Stimulated activated naive CD4-positive, alpha-beta T cell treated with Interleukin-2 at 50 U/mL for 16 hours (primary cell): ENCODE results near the gene DDIT3.

Experiments
- DNase-seq: peaks from one replicate; lab custom pipeline; 2025; lab: John Stamatoyannopoulos, UW

Gene DDIT3

DNA sequence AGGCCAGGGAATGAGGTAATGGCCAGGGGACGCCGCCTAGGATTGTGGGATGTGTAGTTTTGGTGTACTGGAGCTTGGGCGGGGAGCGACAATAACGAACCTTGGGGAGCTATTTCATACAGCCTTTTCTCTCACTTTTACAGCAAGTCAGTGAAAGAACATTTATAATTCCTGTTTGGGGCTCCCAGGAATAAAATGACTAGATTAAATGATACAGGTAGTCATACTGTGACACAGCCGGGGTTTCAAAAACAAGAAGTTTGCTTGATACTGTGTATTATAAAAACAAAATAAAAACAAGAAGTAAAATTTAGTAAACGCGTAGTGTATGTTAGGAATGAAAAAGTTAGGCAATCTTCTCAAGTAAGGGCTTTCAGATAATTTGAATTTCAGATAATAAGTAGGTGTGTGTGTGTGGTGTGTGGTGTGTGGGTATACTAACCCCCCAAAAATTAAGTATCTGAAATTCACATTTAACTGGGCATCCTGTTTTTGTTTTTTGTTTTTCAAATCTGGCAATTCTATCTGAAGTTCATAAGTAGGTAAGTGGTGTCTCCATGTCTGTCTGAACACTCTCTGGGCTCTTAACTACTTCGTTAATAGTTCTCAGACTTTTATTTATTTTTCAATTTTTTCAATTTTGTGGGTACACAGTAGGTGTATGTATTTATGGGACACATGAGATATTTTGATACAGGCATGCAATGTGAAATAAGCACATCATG lies 27.1 kb upstream of the DDIT3 start:
- no peak for DNase-seq

DNA sequence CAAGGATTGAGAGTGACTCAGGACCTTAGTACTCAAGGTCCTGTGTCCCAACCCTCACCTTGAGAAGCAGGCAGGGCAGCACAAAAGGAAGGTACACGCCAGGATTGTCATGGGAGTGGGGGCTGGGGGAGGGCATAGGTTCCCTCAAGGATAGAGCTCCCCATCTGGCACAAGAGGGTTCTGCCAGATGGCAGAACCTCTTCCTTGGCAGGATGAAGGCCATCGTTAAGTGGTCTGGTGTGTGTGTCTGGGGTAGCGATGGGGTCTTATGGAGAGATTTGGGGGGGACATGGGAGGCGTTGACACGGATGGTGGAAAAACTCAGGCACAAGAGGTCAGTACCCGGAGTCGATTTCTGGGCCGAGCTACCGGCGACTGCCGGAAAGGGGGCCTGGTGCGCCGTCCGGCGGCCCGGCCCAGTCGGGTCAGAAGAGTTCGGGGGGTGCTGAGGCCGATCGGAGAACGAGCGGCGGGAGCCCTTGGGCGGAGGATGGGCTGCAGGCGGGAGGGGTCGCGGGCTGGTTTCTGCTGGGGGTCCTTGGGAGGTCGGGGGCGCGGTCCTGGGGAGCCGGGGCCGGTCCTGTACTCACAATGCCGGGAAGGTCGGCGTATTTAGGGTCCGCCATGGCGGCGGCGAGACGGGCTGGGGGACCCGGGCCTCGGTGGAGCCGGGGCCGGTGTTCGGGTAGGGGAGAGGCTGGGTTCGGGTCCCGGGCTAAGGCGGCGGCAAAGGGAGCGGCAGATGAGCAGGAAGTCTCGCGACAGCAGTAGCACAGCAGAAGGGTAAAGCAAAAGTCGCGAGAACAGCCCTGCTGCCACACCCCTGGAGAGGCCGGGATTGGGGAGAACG lies 26.3 kb upstream of the DDIT3 start, which contains the start of gene DCTN2:
Gene DCTN2, minus strand, starts transcription at position 755 of the 850 bp plus-strand sequence. Its CDS starts 129 bp downstream, at position 626.
- DNase-seq: peak; percentile 94

DNA sequence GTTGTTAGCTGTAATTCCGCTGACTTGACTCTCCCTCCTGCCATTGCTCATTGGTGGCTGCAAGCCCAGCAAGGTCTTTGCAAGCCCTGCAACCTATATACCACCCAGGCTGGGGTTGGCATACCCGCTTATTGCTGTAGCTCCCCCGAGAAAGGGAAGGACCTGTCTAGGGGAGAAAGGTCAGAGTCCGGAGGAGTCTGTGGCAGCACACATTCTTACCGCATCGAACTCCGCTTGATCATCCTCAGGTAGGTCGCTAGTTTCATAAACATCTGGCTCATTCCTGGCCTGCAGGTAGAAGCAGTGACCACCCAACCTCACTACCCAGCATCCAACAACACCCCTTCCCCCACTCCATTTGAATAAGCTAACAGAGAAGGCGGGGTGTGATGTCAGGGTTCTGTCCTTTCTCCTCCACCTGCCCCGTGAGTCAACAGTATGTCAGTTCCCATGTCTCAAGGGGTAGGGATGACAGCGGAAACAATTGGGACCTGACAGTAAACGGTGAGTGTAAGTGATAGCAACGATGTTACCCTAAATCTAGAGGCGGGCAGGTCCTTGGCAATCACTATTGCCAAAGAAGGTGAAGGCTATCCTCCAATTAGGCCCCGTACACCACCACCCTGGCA lies 25.6 kb upstream of the DDIT3 start:
- no peak for DNase-seq

DNA sequence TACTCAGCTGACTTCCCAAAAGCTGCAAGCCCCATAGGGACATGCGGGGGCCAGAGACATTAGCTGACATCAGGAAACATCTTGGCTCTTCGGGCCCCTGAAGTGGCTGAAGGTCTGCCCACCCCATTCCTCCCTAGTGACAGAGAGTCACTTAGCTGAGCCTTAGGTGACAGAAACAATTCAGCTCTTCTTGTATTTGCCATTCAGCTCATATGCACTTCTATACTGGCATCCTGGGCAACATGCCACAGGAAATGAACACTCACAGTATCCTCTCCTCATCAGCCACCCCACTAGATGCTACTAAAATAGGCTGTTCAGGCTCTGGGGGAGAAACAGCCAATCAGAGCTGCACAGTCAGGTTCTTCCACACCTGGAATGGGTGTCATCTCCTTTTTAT lies 23.3 kb upstream of the DDIT3 start:
- DNase-seq: no peak

DNA sequence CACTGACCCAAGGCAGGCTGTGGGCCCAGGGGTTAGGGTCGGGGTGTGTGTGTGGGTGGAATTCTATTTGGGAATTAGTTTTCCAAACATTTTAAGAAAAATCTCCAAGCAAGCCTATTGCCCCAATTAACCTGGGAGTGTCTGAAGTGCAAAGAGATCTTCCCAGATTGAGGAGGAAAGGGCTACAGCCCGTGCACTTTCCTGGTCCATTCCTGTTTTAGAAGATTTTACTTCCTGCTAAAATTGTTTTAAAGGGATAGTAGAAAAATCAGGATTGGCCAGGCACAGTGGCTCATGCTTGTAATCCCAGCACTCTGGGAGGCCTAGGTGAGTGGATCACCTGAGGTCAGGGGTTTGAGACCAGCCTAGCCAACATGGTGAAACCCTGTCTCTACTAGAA lies 21.4 kb upstream of the DDIT3 start:
- DNase-seq: no peak

DNA sequence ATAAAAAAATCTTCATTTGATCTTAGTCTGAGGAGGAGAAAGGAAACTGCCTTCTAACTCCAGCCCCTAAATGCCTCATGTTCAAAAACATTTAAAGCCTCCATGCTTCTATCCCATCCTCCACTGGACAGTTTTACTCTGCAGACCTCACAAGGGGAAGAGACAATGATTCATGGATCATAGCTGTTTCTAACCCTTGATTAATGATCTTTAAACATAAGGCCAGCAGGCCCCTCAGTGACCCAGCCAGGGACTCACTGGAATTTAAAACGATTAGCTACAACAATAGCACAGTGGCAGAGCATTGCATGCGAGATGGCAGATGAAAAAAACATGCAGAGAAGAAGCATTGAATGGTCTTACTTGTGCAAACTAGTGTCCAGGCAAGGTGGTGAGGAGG lies 20.7 kb upstream of the DDIT3 start:
- DNase-seq: no peak

DNA sequence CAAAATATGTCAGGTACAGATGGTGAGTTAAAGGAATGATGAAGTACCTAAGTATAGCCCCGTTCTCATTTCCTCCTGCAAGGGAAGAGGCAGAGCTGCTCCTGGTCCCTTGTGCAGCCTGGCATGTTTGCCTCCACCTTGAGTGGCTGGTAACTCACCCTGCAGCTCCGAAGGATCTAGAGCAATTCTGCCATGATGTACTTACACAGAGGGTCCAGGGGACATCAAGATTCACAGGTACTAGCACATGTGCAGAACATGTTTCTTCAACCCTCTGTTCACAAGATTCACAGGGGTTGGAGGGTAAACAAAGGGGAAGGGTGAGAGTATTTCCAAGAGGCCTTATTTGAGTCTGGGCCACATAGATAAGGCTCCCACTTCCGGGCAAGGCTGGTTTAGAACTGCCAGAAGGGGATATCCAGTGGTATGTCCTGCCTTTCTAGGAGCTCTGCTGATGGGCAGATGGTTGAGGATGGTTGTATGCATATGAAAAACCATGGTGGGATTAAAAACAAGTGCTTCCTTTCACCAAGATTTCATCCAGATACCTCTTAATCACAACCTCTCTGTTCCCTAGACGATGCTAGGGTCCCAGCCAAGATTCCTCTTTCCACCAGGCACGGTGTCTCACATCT lies 18.9 kb upstream of the DDIT3 start:
- no peak for DNase-seq

DNA sequence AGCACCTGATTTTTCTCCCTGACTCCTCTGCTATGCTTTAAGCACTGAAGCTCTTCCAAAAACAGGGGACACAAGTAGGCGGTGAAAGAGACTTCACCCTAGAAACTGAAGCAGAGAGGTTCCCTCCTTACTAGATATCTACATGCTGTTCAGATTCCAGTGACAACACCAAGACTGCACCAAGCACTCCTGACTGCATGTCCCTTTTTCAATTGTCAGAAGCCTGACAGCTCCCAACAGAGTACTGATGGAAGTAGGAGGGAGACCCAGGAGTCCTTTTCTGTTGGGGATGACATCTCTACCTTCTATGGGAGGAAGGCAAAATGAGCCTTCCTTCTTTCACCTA lies 16.3 kb upstream of the DDIT3 start:
- DNase-seq: no peak

DNA sequence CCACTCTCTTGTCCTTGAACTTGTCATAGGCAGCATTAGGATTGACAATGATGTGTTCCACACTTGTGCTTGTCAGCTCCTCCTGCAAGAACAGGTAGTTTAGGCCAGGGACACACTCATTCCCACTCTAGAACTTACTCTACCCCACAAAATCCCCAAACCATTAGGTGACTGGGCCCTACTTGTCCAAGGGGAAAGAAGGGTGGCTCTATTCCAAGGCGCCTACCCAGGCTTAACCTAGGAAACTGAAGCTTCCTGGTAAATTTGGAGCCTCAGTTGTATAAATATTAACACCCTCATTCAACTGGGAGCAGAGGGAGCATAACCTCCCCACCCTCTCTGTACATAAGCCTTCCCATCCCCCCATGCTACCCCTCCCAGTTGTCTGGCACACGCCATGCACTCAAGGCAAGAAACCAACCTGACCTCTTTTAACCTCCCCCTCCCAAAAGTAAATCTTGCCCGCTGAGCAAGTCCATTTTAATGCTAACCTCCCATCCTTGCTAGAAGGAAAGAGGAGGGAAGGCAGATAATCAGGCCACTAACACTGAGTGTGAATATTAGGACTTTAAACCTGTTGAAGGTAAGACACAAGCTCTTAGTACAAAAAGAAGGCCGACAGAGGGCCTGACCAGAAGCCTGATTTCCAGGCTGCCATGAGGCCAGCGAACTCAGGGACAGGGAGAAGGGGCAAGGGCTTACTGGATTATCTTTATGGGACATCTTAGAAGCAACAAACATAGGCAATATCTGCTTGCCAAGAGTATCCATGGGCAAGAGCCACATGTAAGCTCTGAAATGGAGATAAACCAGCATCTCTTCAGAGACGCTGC lies 15.7 kb upstream of the DDIT3 start:
- DNase-seq: no peak

DNA sequence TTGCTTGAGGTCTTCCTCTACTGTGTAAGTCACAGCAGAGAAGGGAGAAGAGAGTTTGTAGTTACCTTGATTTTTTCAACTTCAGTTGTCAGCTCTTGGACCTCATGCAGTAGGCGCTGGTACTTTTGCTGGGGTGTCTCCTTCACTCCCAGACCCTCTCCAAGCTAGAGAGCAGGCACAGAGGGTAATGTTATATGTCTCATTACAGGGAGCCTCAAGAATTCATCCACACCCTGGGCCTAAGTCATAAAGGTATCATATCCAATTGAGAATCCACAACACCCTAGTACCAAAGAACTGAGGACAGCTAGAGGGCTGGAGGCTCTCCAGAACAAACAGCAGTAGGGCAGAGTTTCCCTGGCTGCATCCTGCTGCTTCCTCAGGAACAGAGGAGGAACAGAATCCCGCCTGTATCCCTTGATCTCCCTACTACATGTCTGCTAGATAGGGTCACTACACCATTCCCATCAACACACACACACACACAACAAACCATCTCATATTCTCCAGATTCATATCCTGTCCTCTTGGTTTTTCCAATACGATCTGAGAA lies 14.8 kb upstream of the DDIT3 start:
- DNase-seq: no peak

DNA sequence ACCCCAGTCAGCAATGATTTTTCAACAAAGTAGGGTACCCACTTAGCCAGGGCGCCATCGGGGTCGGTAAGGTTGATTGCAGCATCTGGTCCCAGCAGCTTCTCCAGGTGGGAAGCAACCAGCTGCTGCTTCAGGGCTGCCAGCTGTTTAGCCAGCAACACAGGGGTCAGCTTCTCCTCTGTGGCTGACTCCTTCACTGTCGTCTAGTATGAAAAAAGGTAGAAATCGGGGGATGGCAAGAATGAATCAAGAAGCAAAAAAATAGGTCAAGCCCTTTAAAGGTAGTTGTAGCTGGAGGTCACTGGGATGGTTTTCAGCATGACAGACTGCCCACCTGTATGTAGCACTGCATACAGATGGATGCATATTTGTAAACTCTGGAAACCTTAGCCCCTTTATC lies 13.9 kb upstream of the DDIT3 start:
- no peak for DNase-seq

DNA sequence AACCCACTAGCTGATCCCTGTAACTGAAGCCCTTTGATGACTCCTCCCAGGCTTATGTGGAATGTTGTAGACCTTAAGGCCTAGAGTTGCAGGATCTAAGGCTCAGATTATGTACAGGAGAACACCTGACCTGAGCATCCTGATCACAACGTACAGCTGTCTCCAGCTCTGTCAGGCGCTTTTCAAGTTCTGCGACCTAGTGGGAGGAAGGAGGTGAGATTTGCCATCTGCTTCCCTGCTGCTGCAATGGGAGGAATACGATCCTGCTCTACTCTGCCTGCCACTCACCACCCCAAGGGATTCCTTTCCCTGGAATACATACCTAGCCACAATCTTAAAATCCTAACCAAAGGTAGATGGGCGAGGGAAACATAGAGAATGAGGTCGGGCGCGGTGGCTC lies 12.8 kb upstream of the DDIT3 start:
- no peak for DNase-seq

DNA sequence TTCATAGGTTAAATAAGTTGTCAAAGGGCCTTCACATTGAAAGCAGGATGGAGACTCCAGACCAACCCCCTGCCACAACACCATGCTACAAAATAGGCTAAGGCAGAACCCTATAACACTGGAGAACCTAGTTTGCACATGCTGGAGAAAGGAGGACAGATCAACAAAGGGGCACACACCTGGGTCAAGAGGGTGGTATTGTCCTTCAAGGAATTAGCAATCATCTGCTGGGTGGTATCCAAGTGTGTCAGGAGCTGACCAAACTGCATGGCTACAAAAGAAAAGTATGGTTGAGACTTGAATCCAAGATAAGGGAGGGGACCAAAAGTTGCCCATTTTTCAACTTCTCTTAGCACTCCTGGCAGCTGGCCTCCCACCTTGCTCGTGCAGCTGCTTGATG lies 11.5 kb upstream of the DDIT3 start:
- DNase-seq: no peak

DNA sequence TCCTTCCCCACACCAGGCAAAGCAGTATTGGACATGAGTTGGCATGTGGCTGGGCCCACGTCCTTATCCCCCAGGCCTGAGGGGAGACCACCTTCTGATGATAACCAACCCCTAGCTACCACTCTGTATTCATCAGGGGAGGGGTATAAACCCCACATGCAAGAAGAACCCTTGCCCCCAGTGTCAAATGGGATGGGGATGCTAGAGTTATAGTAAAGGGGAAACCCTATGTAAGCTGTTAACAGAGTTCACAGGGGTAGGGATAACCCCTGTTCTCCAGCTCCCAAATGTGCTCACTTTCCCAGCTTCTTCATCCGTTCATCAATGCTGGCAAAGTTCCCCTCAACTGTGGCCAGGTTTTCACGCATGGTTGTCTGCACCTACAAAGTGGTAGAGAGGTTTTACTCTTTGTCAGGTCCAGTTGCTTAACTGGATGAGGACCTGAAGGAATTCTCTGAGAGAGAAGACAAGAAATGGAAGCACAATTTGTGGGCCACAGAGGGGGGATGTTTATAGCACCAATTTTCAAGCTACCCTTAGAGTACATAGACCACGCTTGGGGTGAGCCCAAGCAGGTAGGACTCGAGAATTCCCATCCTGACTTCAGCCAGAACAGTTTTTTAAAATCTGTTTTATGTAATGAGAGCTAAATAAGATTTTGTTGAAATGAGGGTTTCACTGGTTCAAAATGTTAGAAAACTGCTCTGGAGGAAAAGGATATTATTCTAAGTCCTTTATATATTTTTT lies 10.3 kb upstream of the DDIT3 start:
- no peak for DNase-seq

DNA sequence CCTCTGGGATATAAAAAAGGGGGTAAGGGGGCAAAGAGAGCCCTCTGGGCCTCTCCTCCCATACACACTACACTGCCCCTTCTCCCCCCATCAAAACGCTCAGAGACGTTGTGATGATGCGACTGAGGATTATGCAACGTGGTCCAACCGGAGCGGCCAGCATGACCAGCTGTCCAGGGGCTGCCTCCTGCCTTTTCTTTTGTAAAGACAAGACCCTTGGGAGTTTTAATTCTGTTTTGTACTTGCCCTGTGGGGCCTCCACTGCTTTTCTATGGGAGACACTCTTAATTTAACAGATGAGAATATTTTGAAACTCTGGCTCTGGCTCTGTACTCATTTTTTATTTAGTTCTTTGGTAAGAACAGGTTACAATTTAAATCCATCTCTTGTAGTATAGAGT lies 9.5 kb upstream of the DDIT3 start:
- DNase-seq: no peak

DNA sequence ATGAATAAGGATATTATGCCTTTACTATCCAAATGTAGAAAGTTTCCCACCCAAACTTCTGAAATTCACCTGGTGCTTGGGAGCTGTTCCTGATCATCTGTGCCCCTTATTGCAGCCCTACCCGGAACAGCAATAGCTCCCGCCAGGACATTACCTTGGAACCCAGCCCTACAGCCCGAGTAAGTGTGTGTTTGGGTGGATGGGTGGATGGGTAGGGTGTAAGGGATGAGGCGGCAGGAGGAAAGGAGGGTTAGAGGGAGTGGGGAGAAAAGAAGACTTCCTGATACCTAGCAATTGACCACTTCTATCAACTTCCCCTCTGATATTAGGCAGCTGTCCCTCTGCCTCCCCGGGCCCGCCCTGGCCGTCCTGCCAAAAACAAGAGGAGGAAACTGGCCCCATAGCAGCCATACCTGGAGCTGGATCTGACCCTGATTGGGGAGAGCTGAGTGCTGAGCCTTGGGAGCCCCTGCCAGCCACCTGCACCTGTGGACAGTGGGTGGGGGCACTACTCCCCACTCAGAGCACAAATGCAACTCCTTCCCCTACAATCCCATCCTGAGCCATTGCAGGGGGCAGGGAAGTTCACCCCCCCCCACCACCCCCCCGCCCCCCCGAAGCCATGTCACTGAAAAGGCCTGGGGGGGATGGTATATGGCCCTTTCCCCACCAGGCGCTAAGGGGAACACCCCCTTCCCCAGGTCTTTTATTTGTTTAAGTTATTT lies 8.7 kb upstream of the DDIT3 start:
- DNase-seq: no peak

DNA sequence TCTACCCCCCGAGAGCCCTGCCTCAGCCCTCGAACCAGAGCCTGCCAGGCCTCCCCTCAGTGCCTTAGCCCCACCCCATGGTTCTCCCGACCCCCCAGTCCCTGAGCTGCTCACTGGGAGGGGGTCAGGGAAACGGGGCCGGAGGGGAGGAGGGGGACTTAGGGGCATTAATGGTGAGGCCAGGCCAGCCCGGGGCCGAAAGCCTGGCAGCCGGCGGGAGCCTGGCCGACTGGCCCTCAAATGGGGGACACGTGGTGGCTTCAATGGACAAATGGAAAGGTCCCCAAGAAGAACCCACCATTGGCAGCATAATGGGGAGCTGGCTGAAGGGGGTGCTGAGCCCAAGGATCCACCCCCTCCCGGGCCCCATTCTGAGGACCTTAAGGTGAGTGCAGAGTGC lies 7.9 kb upstream of the DDIT3 start:
- DNase-seq: no peak

DNA sequence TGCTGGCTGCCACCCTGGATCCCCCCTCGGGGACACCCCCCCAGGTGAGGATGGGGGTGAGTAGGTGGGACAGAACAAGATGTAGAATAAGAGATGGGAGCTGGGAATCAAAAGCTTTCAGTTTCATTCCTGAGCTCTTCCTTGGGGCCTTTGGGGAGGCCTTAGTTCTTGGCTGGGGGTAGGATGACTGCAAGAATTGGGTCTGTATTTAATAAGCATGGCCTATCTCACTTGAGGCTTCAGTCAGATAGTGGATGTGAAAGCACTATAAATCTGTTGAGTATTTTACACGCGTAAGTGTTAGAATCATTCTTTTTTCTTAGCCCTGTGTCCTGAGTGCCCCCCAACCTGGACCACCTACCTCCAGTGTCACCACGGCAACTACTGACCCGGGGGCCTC lies 6.9 kb upstream of the DDIT3 start:
- no peak for DNase-seq

DNA sequence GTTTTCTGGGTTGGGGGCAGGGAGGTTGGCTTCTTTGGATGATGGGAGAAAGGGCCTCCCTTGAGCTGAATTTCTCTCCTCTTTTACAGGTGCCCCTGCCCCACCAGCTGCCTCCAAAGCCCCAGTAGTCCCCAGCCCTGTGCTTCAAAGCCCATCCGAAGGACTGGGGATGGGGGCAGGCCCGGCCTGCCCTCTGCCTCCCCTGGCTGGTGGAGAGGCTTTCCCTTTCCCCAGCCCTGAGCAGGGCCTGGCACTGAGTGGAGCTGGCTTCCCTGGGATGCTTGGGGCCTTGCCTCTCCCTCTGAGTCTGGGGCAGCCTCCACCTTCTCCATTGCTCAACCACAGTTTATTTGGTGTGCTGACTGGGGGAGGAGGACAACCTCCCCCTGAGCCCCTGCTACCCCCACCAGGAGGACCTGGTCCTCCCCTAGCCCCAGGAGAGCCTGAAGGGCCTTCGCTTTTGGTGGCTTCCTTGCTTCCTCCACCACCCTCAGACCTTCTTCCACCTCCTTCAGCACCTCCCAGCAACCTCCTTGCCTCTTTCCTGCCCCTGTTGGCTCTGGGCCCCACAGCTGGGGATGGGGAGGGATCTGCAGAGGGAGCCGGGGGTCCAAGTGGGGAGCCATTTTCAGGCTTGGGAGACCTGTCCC lies 6.3 kb upstream of the DDIT3 start:
- DNase-seq: no peak
